Tibial artery (tissue), 4 donors: ENCODE results near the gene APOLD1.

Source experiments
- DNase-seq, 2 donors: peaks; one replicate each; pipeline ENCODE4 v3.0.0-alpha.2; 2019
- H3K27ac ChIP-seq, 2 donors: fragments of 200-600 bp; sonication (generic) in 1 of 2; 1 replicate in 1 of 2; 2 replicates in 1 of 2; pipeline ENCODE4 v1.5.1; 2018 to 2019; ENCODE audit warnings: mild to moderate bottlenecking in 1 of 2
- H3K27me3 ChIP-seq, 2 donors: fragments of 200-600 bp; sonication (generic) in 1 of 2; one replicate each; pipeline versions ENCODE4 v1.5.1 to v1.6.0; 2016 to 2019
- H3K36me3 ChIP-seq, 3 donors: fragments of 200-600 bp; sonication (generic) in 2 of 3; one replicate each; pipeline ENCODE4 v1.5.1; 2016 to 2019; ENCODE audit warnings: mild to moderate bottlenecking in 2 of 3
- H3K4me1 ChIP-seq, 4 donors: fragments of 200-600 bp; sonication (generic) in 2 of 4; 1 replicate in 3 of 4; 2 replicates in 1 of 4; pipeline ENCODE4 v1.5.1; 2016 to 2019
- H3K4me3 ChIP-seq, 2 donors: fragments of 200-600 bp; sonication (generic) in 1 of 2; 1 replicate in 1 of 2; 2 replicates in 1 of 2; pipeline ENCODE4 v1.5.1; 2018 to 2019; ENCODE audit warnings: mild to moderate bottlenecking in 2 of 2
- H3K9me3 ChIP-seq, 3 donors: fragments of 200-600 bp; sonication (generic) in 1 of 3; one replicate each; pipeline ENCODE4 v1.5.1; 2016 to 2019
- CTCF ChIP-seq, 2 experiments: fragments of 200-600 bp in 1 of 2; fragments of 450-650 bp in 1 of 2; IDR thresholded peaks; one replicate each; pipeline ENCODE4 v1.5.1; 2017 to 2019; ENCODE audit warnings: antibody characterized with exemption in 2 of 2, mild to moderate bottlenecking in 1 of 2, moderate library complexity in 1 of 2
- intact Hi-C: fragments of 100-400 bp; cut with DNase I; formaldehyde crosslinking; loops from one replicate; pipeline ENCODE4 v1.15.0; 2023; ENCODE audit warnings: low total_unique reads

Gene APOLD1

GRCh38 chr12:12823811-12824210 is 38.4 kb downstream of the APOLD1 start:
- TF ChIP-seq CTCF (IDR thresholded peaks at IDR 0.05), result no peak
- H3K36me3 ChIP-seq, result peaks cover 75 to 85% (median 83%) of the 10 kb centered on the region in 3 donors
- DNase-seq, result no peak

GRCh38 chr12:12835378-12836146 is 50.1 kb downstream of the APOLD1 start:
- no peak for DNase-seq
- Histone ChIP-seq H3K4me1 (peaks cover 0 to 10% (median 0%) of the 10 kb centered on the region in 4 donors), H3K9me3 (no peaks in the 10 kb centered on the region), H3K27ac (no peak overlapping the region), H3K27me3 (no peaks in the 10 kb centered on the region), H3K36me3 (peaks cover 10 to 29% (median 21%) of the 10 kb centered on the region in 3 donors), H3K4me3 (no peak overlapping the region)
- intact Hi-C loops, result loop anchor here (2.0 to 10.0 kb wide), 3 partner anchors 49 to 379 kb away; no protein-coding TSS in a partner anchor
- TF ChIP-seq CTCF (IDR thresholded peaks at IDR 0.05), result no peak

More at GRCh38 chr12:12823811-12824210, 38.4 kb downstream of the APOLD1 start:
- H3K27me3 ChIP-seq, result no peaks in the 10 kb centered on the region
- H3K27ac ChIP-seq, result no peak overlapping the region
- peaks cover 0 to 18% (median 7%) of the 10 kb centered on the region in 4 donors for H3K4me1 ChIP-seq
- H3K9me3 ChIP-seq, result no peaks in the 10 kb centered on the region
- intact Hi-C loops, result no loop called here
- no peak overlapping the region for H3K4me3 ChIP-seq

GRCh38 chr12:12836571-12836970 is 51.1 kb downstream of the APOLD1 start:
- intact Hi-C loops, result loop anchor here (2.0 to 10.0 kb wide), 3 partner anchors 48 to 378 kb away; no protein-coding TSS in a partner anchor
- no peak overlapping the region for H3K4me3 ChIP-seq
- no peak overlapping the region for H3K27ac ChIP-seq
- H3K36me3 ChIP-seq, result peaks cover 3 to 21% (median 13%) of the 10 kb centered on the region in 3 donors
- no peaks in the 10 kb centered on the region for H3K27me3 ChIP-seq
- no peak for TF ChIP-seq CTCF (IDR thresholded peaks at IDR 0.05)
- no peaks in the 10 kb centered on the region for H3K9me3 ChIP-seq
- H3K4me1 ChIP-seq, result peaks cover 0 to 10% (median 0%) of the 10 kb centered on the region in 4 donors
- no peak for DNase-seq

- Histone ChIP-seq H3K36me3 (peaks cover 0 to 18% (median 11%) of the 10 kb centered on the region in 3 donors), H3K4me3 (no peak overlapping the region), H3K9me3 (no peaks in the 10 kb centered on the region), H3K27me3 (no peaks in the 10 kb centered on the region), H3K27ac (no peak overlapping the region), H3K4me1 (peaks cover 0 to 10% (median 0%) of the 10 kb centered on the region in 4 donors)
- intact Hi-C loops, result loop anchor here (2.0 to 10.0 kb wide), 3 partner anchors 48 to 378 kb away; no protein-coding TSS in a partner anchor
- DNase-seq, result peak in 1 of 2 donors; percentile 72
- TF ChIP-seq CTCF (IDR thresholded peaks at IDR 0.05), result peak; percentile 54 to 71
These were observed 51.8 kb downstream of the APOLD1 start for GRCh38 chr12:12837025-12837812.

- H3K27me3 ChIP-seq, result no peaks in the 10 kb centered on the region
- peaks cover 0 to 10% (median 0%) of the 10 kb centered on the region in 4 donors for H3K4me1 ChIP-seq
- no peak for TF ChIP-seq CTCF (IDR thresholded peaks at IDR 0.05)
- no peak overlapping the region for H3K27ac ChIP-seq
- intact Hi-C loops, result loop anchor here (2.0 to 10.0 kb wide), 3 partner anchors 47 to 377 kb away; no protein-coding TSS in a partner anchor
- no peaks in the 10 kb centered on the region for H3K9me3 ChIP-seq
- DNase-seq, result no peak
- no peak overlapping the region for H3K4me3 ChIP-seq
- peaks cover 0 to 13% (median 7%) of the 10 kb centered on the region in 3 donors for H3K36me3 ChIP-seq
These were observed 52.3 kb downstream of the APOLD1 start for GRCh38 chr12:12837813-12838153.
